CD4-positive, alpha-beta T cell (primary cell): ENCODE data around the gene PFKFB3. TPM values are rescaled to one million over a fixed set of nuclear protein-coding genes. Genes with fewer than 3 reads are reported as not detected.

Experiments
- ATAC-seq: fragments of 200-7000 bp; cut with Tn5 transposase; one replicate; pipeline ENCODE4 v1.10.0; 2022; ENCODE audit warnings: mild to moderate bottlenecking; ENCODE audit not compliant: poor library complexity
- CTCF ChIA-PET: fragments of 350-600 bp; sonication (Branson Sonifier 250); formaldehyde crosslinking; loops from one replicate; lab custom pipeline; 2021; ENCODE audit warnings: antibody characterized with exemption, inconsistent platforms; lab: Charles Lee
- POLR2A ChIA-PET: fragments of 350-600 bp; sonication (Branson Sonifier 250); formaldehyde crosslinking; loops from one replicate; lab custom pipeline; 2021; ENCODE audit warnings: antibody characterized with exemption, inconsistent platforms; lab: Charles Lee
- DNase-seq, 14 experiments: peaks; one replicate each; pipeline ENCODE4 v3.0.0-alpha.2; 2013 to 2020; ENCODE audit warnings: mixed read lengths in 2 of 14
- H3K27ac ChIP-seq, 2 donors: one replicate each; pipeline versions ENCODE4 v1.5.1 to v1.7.0; 2013; ENCODE audit warnings: low read length in 2 of 2, low read depth in 1 of 2, mild to moderate bottlenecking in 1 of 2
- H3K27me3 ChIP-seq, 2 experiments: 1 replicate in 1 of 2; 2 replicates in 1 of 2; pipeline versions ENCODE4 v1.6.1 to v1.7.0; 2013; ENCODE audit warnings: low read length in 2 of 2, control low read depth in 1 of 2, mild to moderate bottlenecking in 1 of 2, moderate library complexity in 1 of 2; ENCODE audit not compliant: insufficient read depth in 2 of 2, control insufficient read depth in 1 of 2
- H3K36me3 ChIP-seq: one replicate; pipeline ENCODE4 v1.6.1; 2013; ENCODE audit warnings: low read length, control low read depth; ENCODE audit not compliant: insufficient read depth
- H3K4me1 ChIP-seq: one replicate; pipeline ENCODE4 v1.6.1; 2013; ENCODE audit warnings: low read length, control low read depth; ENCODE audit not compliant: insufficient read depth
- H3K4me3 ChIP-seq: one replicate; pipeline ENCODE4 v1.5.1; 2013; ENCODE audit warnings: mild to moderate bottlenecking, low read length, moderate library complexity
- H3K9me3 ChIP-seq, 2 experiments: 1 replicate in 1 of 2; 2 replicates in 1 of 2; pipeline versions ENCODE4 v1.6.1 to v1.7.0; 2013; ENCODE audit warnings: low read length in 2 of 2, mild to moderate bottlenecking in 2 of 2, control low read depth in 1 of 2, moderate library complexity in 1 of 2; ENCODE audit not compliant: control insufficient read depth in 1 of 2, insufficient read depth in 1 of 2
- H3K27ac Mint-ChIP-seq: one replicate; pipeline ENCODE4 v1.8.0; 2020; ENCODE audit warnings: mixed read lengths
- H3K27me3 Mint-ChIP-seq: one replicate; pipeline ENCODE4 v1.8.0; 2021; ENCODE audit warnings: mixed read lengths
- H3K36me3 Mint-ChIP-seq: one replicate; pipeline ENCODE4 v1.8.0; 2021; ENCODE audit warnings: low read depth, mixed read lengths
- H3K4me1 Mint-ChIP-seq: one replicate; pipeline ENCODE4 v1.8.0; 2021; ENCODE audit warnings: low read depth, mixed read lengths
- H3K4me3 Mint-ChIP-seq: one replicate; pipeline ENCODE4 v1.8.0; 2020; ENCODE audit warnings: mild to moderate bottlenecking, mixed read lengths
- H3K9me3 Mint-ChIP-seq: one replicate; pipeline ENCODE4 v1.8.0; 2020; ENCODE audit warnings: mixed read lengths
- intact Hi-C, 2 experiments: fragments of 100-400 bp; cut with DNase I in 1 of 2; cut with micrococcal nuclease in 1 of 2; formaldehyde crosslinking; loops; one replicate each; pipeline versions ENCODE4 v1.15.1 to v1.9.0; 2023 to 2025; cut with DNase I, micrococcal nuclease
- total RNA-seq, 174 experiments: library from RNA in 2 of 174; stranded (reverse) in 2 of 174; gene quantifications; one replicate each; pipeline ENCODE4 v1.2.3 and lab custom pipeline; 2021 to 2026
- TF ChIP-seq, protein P1 (sequence below): fragments of 200-600 bp; IDR thresholded peaks from one replicate; pipeline ENCODE4 v1.8.0; 2022; ENCODE audit warnings: antibody characterized with exemption, mild to moderate bottlenecking

Gene PFKFB3
- total RNA-seq, 2 experiments from 2014 or later, result 142 to 145 TPM

DNA sequence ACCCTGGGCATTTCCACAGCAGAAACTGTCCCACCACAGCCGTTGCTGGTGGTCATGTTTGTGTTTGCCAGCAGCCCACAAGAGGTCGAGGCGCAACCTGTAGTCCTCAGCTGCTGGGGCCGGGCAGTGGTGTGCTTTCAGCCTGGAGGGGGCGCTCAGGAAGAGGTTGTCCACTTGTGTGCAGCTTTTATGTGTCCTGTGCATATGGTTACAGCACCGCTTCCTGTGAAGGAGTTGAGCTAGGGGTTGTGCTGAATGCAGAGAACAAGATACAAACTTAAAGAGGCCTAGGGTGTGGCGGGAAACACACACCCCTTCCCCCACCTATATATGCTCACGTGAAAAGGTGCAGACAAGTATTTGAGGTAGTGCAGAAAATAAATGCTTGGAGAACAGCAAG is 29.5 kb upstream of the PFKFB3 start:
- TF ChIP-seq, protein P1, sequence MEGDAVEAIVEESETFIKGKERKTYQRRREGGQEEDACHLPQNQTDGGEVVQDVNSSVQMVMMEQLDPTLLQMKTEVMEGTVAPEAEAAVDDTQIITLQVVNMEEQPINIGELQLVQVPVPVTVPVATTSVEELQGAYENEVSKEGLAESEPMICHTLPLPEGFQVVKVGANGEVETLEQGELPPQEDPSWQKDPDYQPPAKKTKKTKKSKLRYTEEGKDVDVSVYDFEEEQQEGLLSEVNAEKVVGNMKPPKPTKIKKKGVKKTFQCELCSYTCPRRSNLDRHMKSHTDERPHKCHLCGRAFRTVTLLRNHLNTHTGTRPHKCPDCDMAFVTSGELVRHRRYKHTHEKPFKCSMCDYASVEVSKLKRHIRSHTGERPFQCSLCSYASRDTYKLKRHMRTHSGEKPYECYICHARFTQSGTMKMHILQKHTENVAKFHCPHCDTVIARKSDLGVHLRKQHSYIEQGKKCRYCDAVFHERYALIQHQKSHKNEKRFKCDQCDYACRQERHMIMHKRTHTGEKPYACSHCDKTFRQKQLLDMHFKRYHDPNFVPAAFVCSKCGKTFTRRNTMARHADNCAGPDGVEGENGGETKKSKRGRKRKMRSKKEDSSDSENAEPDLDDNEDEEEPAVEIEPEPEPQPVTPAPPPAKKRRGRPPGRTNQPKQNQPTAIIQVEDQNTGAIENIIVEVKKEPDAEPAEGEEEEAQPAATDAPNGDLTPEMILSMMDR, result peak; percentile 68
- peak overlapping the region in 1 of 2 donors; percentile 52 for H3K27ac ChIP-seq
- no peaks in the 10 kb centered on the region for H3K9me3 ChIP-seq
- Mint-ChIP-seq H3K4me3 (peak overlapping the region; percentile 48), H3K9me3 (no peaks in the 10 kb centered on the region), H3K4me1 (peaks cover 82% of the 10 kb centered on the region), H3K27me3 (no peaks in the 10 kb centered on the region), H3K27ac (peak overlapping the region; percentile 83), H3K36me3 (peaks cover 15% of the 10 kb centered on the region)
- H3K27me3 ChIP-seq, result no peaks in the 10 kb centered on the region
- no peak overlapping the region for H3K4me3 ChIP-seq
- intact Hi-C loops, result loop anchor here (1.0 to 2.0 kb wide), 4 partner anchors 9 to 234 kb away; partner anchors contain the start of gene PFKFB3 (in 1 of the 2)
- H3K36me3 ChIP-seq, result peaks cover 12% of the 10 kb centered on the region
- POLR2A ChIA-PET, result interaction anchor here (0.6 to 3.0 kb wide), 16 partner anchors 10 to 237 kb away, joined by 3 to 64 read pairs (median 5); partner anchors contain the start of gene PFKFB3
- DNase-seq (peak; percentile 53 to 82 (median 64)), ATAC-seq (peak; percentile 98)
- H3K4me1 ChIP-seq, result peaks cover 80% of the 10 kb centered on the region
- CTCF ChIA-PET, result interaction anchor here (0.5 to 1.7 kb wide), 19 partner anchors 9 to 237 kb away, joined by 3 to 24 read pairs (median 4); partner anchors contain the start of gene PFKFB3

DNA sequence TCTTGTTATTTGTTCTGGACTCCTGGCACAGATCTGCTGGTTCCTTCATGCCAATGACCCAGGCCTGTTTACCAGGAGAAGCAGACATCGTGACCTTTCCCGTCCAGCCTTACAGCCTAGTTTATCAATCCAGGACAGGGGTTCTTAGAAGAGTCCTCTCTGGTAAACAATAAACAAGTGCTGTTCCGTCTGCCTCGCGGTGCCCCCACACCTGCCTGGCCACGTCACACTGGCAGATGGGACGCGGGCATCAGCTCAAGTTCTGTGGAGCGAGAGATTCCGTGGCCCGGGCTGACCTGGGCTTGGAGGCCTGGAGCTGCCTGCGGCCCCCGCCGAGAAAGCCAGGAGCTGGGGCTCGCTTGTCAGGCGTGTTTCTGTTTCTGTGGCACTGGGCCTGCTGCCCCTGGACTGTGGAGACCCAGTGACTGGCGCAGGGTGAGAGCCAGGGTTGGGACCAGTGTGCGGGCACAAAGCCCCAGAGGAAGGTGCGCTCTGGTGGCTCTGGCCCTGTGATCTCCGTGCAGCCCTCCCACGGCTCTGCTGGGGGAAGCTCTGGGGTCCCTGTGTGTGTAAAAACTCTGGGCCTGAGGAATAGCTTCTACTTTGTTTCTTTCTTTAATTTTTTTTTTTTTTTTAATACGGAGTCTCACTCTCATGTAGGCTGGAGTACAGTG is 28.4 kb upstream of the PFKFB3 start:
- H3K27me3 ChIP-seq, result no peaks in the 10 kb centered on the region
- Mint-ChIP-seq H3K27me3 (no peaks in the 10 kb centered on the region), H3K9me3 (no peaks in the 10 kb centered on the region), H3K36me3 (peaks cover 15% of the 10 kb centered on the region), H3K27ac (peak overlapping the region; percentile 83), H3K4me1 (peaks cover 81% of the 10 kb centered on the region), H3K4me3 (no peak overlapping the region)
- TF ChIP-seq, protein P1, result no peak
- H3K4me1 ChIP-seq, result peaks cover 75% of the 10 kb centered on the region
- ChIA-PET POLR2A (interaction anchor here (0.7 to 3.0 kb wide), 4 partner anchors 11 to 236 kb away, joined by 3 to 35 read pairs (median 6); no protein-coding TSS in a partner anchor), CTCF (interaction anchor here (1.7 to 2.0 kb wide), 2 partner anchors 28 to 228 kb away, joined by 5 to 17 read pairs; partner anchors contain the start of gene PFKFB3)
- ATAC-seq (no peak), DNase-seq (no peak)
- no peak overlapping the region for H3K4me3 ChIP-seq
- H3K27ac ChIP-seq, result peak overlapping the region in 1 of 2 donors; percentile 22
- peaks cover 8% of the 10 kb centered on the region for H3K36me3 ChIP-seq
- intact Hi-C loops, result no loop called here
- H3K9me3 ChIP-seq, result no peaks in the 10 kb centered on the region

DNA sequence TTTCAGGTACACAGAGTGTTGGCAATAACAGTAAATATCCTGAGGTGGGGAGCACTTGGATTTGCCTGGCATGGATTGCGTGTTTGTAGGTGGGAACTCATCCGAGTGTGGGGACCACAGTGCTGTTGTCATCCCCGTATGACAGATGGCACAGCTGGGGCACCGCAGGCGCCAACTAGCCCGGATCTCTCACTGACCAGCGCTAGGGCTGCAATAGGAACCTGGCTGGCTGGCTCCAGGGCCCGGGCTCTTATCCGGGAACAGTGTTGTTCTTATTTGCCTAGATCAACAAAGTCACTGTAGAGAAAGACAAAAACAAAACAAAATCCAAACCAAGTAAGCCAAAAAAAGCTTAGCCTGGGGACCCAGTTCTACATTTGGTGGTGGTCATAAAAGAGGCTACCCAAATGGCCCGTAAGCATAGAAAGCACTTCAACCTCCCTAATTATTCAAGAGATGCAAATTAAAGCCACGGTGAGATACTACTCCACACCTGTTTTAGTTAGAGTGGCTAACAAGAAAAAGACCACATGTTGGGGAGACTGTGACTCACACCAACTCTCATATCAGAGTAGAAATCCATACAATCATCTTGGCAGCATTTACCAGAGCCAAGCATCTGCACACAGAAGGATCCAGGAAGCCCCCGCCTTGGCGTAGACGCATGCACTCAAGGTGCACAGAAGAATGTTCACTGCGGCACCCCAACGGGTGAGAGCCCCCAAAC is 27.2 kb upstream of the PFKFB3 start:
- Mint-ChIP-seq H3K4me3 (no peak overlapping the region), H3K4me1 (peaks cover 69% of the 10 kb centered on the region), H3K27ac (peak overlapping the region; percentile 83), H3K9me3 (no peaks in the 10 kb centered on the region), H3K36me3 (peaks cover 15% of the 10 kb centered on the region), H3K27me3 (no peaks in the 10 kb centered on the region)
- DNase-seq (no peak), ATAC-seq (no peak)
- ChIA-PET CTCF (interaction anchor here (0.6 to 2.0 kb wide), 2 partner anchors 226 to 1889 kb away, joined by 3 to 5 read pairs; no protein-coding TSS in a partner anchor), POLR2A (interaction anchor here (1.0 to 3.0 kb wide), 2 partner anchors 12 to 25 kb away, joined by 3 to 35 read pairs; no protein-coding TSS in a partner anchor)
- no peak overlapping the region for H3K27ac ChIP-seq
- no peak overlapping the region for H3K4me3 ChIP-seq
- TF ChIP-seq, protein P1, result no peak
- no peaks in the 10 kb centered on the region for H3K9me3 ChIP-seq
- peaks cover 64% of the 10 kb centered on the region for H3K4me1 ChIP-seq
- no peaks in the 10 kb centered on the region for H3K27me3 ChIP-seq
- intact Hi-C loops, result no loop called here
- H3K36me3 ChIP-seq, result peaks cover 8% of the 10 kb centered on the region
